ENCODE measurements around the gene ASCL1.

DNA sequence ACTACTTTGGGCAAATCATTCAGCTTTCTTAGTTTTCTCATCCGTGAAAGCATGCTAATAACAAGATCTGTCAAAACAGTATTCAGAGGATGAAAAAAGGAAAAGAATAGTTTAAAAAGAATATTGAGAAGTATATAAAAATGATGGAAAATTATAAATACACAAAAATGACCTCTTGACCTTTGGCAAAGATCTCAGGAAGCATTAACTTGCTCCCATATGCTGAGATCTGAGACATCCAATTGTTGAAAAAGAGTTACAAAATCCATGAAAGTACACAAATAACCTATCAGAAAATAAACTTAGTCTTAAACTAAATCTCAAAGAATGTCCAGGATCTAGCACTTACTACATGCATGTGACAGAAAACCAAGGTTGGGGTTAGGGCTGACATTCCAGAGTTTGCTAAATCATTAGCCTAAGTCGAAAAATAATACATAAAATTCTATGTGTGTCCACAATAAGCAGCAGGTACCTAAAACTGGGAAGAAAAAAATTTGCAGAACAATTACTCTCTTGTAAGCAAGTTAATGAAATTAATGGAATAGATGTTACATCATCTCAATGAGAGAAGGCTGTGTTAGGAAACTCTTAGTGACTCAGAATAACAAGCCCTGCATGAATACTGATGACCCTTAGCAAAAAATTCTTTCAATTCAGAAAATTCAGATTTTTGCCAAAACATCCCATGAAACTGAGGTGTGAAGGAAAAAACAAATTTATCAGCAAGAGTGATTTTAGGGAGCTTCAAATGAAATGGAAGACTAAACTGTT lies 43.8 kb upstream of the ASCL1 start:
- TF ChIP-seq, protein P1, sequence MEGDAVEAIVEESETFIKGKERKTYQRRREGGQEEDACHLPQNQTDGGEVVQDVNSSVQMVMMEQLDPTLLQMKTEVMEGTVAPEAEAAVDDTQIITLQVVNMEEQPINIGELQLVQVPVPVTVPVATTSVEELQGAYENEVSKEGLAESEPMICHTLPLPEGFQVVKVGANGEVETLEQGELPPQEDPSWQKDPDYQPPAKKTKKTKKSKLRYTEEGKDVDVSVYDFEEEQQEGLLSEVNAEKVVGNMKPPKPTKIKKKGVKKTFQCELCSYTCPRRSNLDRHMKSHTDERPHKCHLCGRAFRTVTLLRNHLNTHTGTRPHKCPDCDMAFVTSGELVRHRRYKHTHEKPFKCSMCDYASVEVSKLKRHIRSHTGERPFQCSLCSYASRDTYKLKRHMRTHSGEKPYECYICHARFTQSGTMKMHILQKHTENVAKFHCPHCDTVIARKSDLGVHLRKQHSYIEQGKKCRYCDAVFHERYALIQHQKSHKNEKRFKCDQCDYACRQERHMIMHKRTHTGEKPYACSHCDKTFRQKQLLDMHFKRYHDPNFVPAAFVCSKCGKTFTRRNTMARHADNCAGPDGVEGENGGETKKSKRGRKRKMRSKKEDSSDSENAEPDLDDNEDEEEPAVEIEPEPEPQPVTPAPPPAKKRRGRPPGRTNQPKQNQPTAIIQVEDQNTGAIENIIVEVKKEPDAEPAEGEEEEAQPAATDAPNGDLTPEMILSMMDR (IDR thresholded peaks at IDR 0.05 in 8 of 11, conservative IDR thresholded peaks at IDR 0.05 in 3 of 11) = no peak
- TF ChIP-seq POLR2AphosphoS5 (IDR thresholded peaks at IDR 0.05) = no peak
